Measurements from ENCODE around the gene GNG7. TPM values are rescaled to one million over a fixed set of nuclear protein-coding genes. Genes with fewer than 3 reads are reported as not detected.

The GNG7 gene
- polyA plus RNA-seq, 3 donors = 1.1 to 1.6 (median 1.3) TPM

GRCh38 chr19:2527686-2528085 is 174.8 kb downstream of the GNG7 start:
- Mint-ChIP-seq H3K36me3 (no peaks in the 10 kb centered on the region), H3K4me1 (no peaks in the 10 kb centered on the region), H3K4me3 (no peak overlapping the region), H3K27me3 (ENCODE audit: low read depth in 3 of 3) (no peaks in the 10 kb centered on the region), H3K9me3 (peaks cover 0 to 8% (median 3%) of the 10 kb centered on the region in 7 donors), H3K27ac (no peak overlapping the region)
- no peak overlapping the region for H3K4me3 ChIP-seq (replicated peaks in 1 of 3; ENCODE audit: low read depth in 2 of 3, low read length in 3 of 3)
- H3K9me3 ChIP-seq (replicated peaks in 1 of 2; ENCODE audit: control insufficient read depth in 1 of 2, insufficient read depth in 1 of 2, low read length in 2 of 2) = no peaks in the 10 kb centered on the region
- TF ChIP-seq CTCF (IDR thresholded peaks at IDR 0.05) = no peak
- H3K4me2 ChIP-seq (replicated peaks; ENCODE audit: extremely low read depth, low read length, poor library complexity, severe bottlenecking) = no peak overlapping the region
- WGBS (ENCODE audit: insufficient coverage) = 100% methylated on average over 2 of the region's 4 CpGs
- no peaks in the 10 kb centered on the region for H3K79me2 ChIP-seq (ENCODE audit: insufficient read depth, low read length)
- no peaks in the 10 kb centered on the region for H3K4me1 ChIP-seq (ENCODE audit: control insufficient read depth in 1 of 2, insufficient read depth in 2 of 2, low read length in 2 of 2)
- no peak overlapping the region for H2AFZ ChIP-seq (ENCODE audit: insufficient read depth, low read depth, low read length, poor library complexity, severe bottlenecking)
- H4K20me1 ChIP-seq (ENCODE audit: insufficient read depth, low read length) = no peaks in the 10 kb centered on the region
- no peak overlapping the region for H3K27ac ChIP-seq (ENCODE audit: low read depth in 1 of 2, low read length in 2 of 2)
- no peak overlapping the region for H3K9ac ChIP-seq (ENCODE audit: insufficient read depth, low read length, poor library complexity, severe bottlenecking)
- H3K27me3 ChIP-seq (ENCODE audit: control insufficient read depth in 2 of 2, insufficient read depth in 2 of 2, low read length in 2 of 2) = no peaks in the 10 kb centered on the region
- DNase-seq = no peak
- intact Hi-C loops (cut with micrococcal nuclease) = no loop called here
- no peaks in the 10 kb centered on the region for H3K36me3 ChIP-seq (replicated peaks in 1 of 2; ENCODE audit: control insufficient read depth in 1 of 2, insufficient read depth in 2 of 2, low read length in 2 of 2)

GRCh38 chr19:2527171-2527570 is 175.3 kb downstream of the GNG7 start:
- Histone ChIP-seq H3K27ac (ENCODE audit: low read depth in 1 of 2, low read length in 2 of 2) (no peak overlapping the region), H3K79me2 (ENCODE audit: insufficient read depth, low read length) (no peaks in the 10 kb centered on the region), H3K36me3 (replicated peaks in 1 of 2; ENCODE audit: control insufficient read depth in 1 of 2, insufficient read depth in 2 of 2, low read length in 2 of 2) (no peaks in the 10 kb centered on the region), H3K4me2 (replicated peaks; ENCODE audit: extremely low read depth, low read length, poor library complexity, severe bottlenecking) (no peak overlapping the region), H3K9ac (ENCODE audit: insufficient read depth, low read length, poor library complexity, severe bottlenecking) (no peak overlapping the region), H2AFZ (ENCODE audit: insufficient read depth, low read depth, low read length, poor library complexity, severe bottlenecking) (no peak overlapping the region), H3K27me3 (ENCODE audit: control insufficient read depth in 2 of 2, insufficient read depth in 2 of 2, low read length in 2 of 2) (no peaks in the 10 kb centered on the region), H3K9me3 (replicated peaks in 1 of 2; ENCODE audit: control insufficient read depth in 1 of 2, insufficient read depth in 1 of 2, low read length in 2 of 2) (no peaks in the 10 kb centered on the region), H4K20me1 (ENCODE audit: insufficient read depth, low read length) (no peaks in the 10 kb centered on the region), H3K4me1 (ENCODE audit: control insufficient read depth in 1 of 2, insufficient read depth in 2 of 2, low read length in 2 of 2) (no peaks in the 10 kb centered on the region), H3K4me3 (replicated peaks in 1 of 3; ENCODE audit: low read depth in 2 of 3, low read length in 3 of 3) (no peak overlapping the region)
- Mint-ChIP-seq H3K27me3 (ENCODE audit: low read depth in 3 of 3) (no peaks in the 10 kb centered on the region), H3K36me3 (no peaks in the 10 kb centered on the region), H3K9me3 (peaks cover 0 to 6% (median 2%) of the 10 kb centered on the region in 7 donors), H3K4me3 (no peak overlapping the region), H3K27ac (peak overlapping the region in 1 of 7 donors; percentile 61), H3K4me1 (no peaks in the 10 kb centered on the region)
- intact Hi-C loops (cut with micrococcal nuclease) = no loop called here
- DNase-seq = no peak
- no peak for TF ChIP-seq CTCF (IDR thresholded peaks at IDR 0.05)
- 94% methylated on average over 10 of the region's 14 CpGs for WGBS (ENCODE audit: insufficient coverage)
